ENCODE results near the gene POLR2A.
"Not testable (repeated sequence)": the region's sequence is repeated elsewhere in the genome, so short reads cannot be mapped to it uniquely, and the experiment has no call there.

GRCh38 chr17:7474767-7475166 is 9.4 kb upstream of the POLR2A start:
- TF ChIP-seq, protein P1, sequence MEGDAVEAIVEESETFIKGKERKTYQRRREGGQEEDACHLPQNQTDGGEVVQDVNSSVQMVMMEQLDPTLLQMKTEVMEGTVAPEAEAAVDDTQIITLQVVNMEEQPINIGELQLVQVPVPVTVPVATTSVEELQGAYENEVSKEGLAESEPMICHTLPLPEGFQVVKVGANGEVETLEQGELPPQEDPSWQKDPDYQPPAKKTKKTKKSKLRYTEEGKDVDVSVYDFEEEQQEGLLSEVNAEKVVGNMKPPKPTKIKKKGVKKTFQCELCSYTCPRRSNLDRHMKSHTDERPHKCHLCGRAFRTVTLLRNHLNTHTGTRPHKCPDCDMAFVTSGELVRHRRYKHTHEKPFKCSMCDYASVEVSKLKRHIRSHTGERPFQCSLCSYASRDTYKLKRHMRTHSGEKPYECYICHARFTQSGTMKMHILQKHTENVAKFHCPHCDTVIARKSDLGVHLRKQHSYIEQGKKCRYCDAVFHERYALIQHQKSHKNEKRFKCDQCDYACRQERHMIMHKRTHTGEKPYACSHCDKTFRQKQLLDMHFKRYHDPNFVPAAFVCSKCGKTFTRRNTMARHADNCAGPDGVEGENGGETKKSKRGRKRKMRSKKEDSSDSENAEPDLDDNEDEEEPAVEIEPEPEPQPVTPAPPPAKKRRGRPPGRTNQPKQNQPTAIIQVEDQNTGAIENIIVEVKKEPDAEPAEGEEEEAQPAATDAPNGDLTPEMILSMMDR (conservative IDR thresholded peaks at IDR 0.05; ENCODE audit: low read depth, low read length) = not testable (repeated sequence)
- not testable (repeated sequence) for TF ChIP-seq EZH2phosphoT487 (IDR thresholded peaks at IDR 0.05; ENCODE audit: borderline replicate concordance, low read length)
